ENCODE data around the gene NDEL1. TPM values are rescaled to one million over a fixed set of nuclear protein-coding genes. Genes with fewer than 3 reads are reported as not detected.

NDEL1 gene
- total RNA-seq, 1 experiment from 2014 or later: 28.6 TPM

DNA sequence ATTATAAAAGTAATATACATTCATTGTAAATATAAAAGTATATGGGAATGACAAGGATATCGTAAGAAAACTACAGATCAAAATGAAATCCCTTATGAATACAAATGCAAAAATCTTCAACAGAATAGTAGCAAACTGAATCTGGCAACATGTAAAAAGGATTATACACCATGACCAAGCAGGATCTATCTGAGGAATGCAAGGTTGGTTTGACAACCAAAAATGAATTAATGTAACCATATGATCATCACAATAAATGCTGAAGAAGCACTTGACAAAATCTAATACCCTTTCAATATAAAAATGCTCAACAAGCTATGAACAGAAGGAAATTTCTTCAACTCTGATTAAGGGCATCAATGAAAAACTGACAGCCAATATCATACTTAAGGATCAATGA, 48.8 kb downstream of the NDEL1 start:
- DNase-seq (ENCODE audit: low read depth, low spot score): no peak
- in situ Hi-C loops (cut with HindIII; ENCODE audit: low pct_unique_long_range_greater_than_20kb, low sequenced_read_pairs): no loop called here

DNA sequence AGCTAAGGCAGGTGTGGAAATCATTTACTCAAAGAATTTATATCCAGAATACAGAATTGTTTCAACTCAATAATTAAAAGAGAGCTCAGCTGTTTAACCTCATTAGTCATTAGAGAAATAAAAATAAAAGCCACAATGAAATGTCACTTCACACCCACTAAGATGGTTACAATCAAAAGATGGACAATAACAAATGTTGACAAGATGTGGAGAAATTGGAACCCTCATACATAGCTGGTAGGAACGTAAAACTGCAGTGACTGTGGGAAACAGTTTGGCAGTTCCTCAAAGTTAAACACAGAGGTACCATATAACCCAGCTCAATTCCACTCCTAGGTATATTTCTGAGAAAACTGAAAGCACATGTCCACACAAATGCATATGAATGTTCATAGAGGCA, 49.8 kb downstream of the NDEL1 start:
- in situ Hi-C loops (cut with HindIII; ENCODE audit: low pct_unique_long_range_greater_than_20kb, low sequenced_read_pairs): no loop called here
- no peak for DNase-seq (ENCODE audit: low read depth, low spot score)

- in situ Hi-C loops (cut with HindIII; ENCODE audit: low pct_unique_long_range_greater_than_20kb, low sequenced_read_pairs): no loop called here
- DNase-seq (ENCODE audit: low read depth, low spot score): no peak
Observed at GRCh38 chr17:8487130-8487645, 51.5 kb downstream of the NDEL1 start.

- in situ Hi-C loops (cut with HindIII; ENCODE audit: low pct_unique_long_range_greater_than_20kb, low sequenced_read_pairs): no loop called here
- DNase-seq (ENCODE audit: low read depth, low spot score): no peak
Observed at GRCh38 chr17:8487743-8488142, 52.1 kb downstream of the NDEL1 start.

DNA sequence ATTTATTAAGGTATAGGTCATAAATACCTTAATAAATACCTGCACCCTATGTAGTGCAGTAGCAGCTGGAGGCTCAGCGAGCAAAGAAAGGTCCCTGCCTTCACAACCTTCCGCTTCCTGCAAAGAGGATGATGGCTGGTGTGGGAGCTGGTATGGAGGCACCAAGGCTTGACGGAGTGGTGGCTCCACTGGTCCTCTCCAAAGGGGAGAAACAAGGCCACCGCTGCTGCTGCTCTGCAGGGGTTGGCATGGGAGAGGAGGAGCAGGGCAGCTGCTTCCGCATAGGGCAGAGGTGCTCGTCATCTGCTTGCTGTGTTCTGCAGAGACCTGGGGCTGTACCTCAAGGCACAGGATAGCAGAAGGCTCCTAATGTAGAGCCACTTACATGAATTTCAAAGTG, 52.8 kb downstream of the NDEL1 start:
- in situ Hi-C loops (cut with HindIII; ENCODE audit: low pct_unique_long_range_greater_than_20kb, low sequenced_read_pairs): no loop called here
- no peak for DNase-seq (ENCODE audit: low read depth, low spot score)

DNA sequence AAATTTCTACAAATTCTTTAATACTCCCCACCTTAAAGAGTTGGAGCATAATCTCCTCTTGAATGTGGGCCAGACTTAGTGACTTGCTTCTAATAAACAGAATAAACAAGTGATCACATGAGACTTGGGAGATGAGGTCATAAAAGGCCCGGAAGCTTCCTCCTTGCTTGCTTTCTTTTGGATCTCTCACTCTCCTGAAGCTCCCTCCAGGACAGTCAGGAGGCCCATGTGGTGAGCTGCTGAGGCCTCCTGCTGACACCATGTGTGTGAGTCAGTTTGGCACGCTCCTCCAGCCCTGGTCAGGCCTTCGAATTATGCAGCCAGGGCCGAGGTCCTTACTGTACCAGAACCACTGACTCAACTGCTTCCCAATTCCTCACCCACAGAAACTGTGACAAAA, 53.2 kb downstream of the NDEL1 start:
- peak; percentile 81 for DNase-seq (ENCODE audit: low read depth, low spot score)
- in situ Hi-C loops (cut with HindIII; ENCODE audit: low pct_unique_long_range_greater_than_20kb, low sequenced_read_pairs): no loop called here

- in situ Hi-C loops (cut with HindIII; ENCODE audit: low pct_unique_long_range_greater_than_20kb, low sequenced_read_pairs): no loop called here
Observed at GRCh38 chr17:8489841-8490240, 54.2 kb downstream of the NDEL1 start.

GRCh38 chr17:8490256-8491023, 54.8 kb downstream of the NDEL1 start:
- in situ Hi-C loops (cut with HindIII; ENCODE audit: low pct_unique_long_range_greater_than_20kb, low sequenced_read_pairs): no loop called here
- DNase-seq (ENCODE audit: low read depth, low spot score): peak; percentile 82

More at GRCh38 chr17:8489841-8490240, 54.2 kb downstream of the NDEL1 start:
- no peak for DNase-seq (ENCODE audit: low read depth, low spot score)

- DNase-seq (ENCODE audit: low read depth, low spot score): no peak
- in situ Hi-C loops (cut with HindIII; ENCODE audit: low pct_unique_long_range_greater_than_20kb, low sequenced_read_pairs): no loop called here
Observed at GRCh38 chr17:8492121-8492520, 56.4 kb downstream of the NDEL1 start.

DNA sequence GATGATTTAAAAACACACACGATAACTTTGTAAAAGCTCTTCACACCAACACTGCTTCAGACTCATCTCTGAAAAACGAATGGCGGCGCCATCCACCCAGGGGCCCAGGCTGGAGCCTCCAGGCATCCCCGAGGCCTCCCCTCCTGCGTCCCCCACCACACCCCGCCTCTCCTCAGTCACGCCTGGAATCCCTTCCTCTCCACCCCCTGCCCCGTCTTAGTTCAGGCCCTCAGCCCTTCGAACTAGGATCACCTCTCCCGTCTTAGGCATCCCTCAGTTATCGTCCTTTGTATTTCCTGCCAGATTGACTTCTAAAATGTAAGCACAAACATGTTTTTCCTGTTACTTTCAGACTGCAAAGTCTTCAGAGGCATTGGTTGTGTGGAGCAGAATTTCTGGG, 58.3 kb downstream of the NDEL1 start:
- in situ Hi-C loops (cut with HindIII; ENCODE audit: low pct_unique_long_range_greater_than_20kb, low sequenced_read_pairs): no loop called here
- DNase-seq (ENCODE audit: low read depth, low spot score): no peak

GRCh38 chr17:8494506-8495111, 58.9 kb downstream of the NDEL1 start:
- DNase-seq (ENCODE audit: low read depth, low spot score): no peak

GRCh38 chr17:8496081-8496480, 60.4 kb downstream of the NDEL1 start:
- in situ Hi-C loops (cut with HindIII; ENCODE audit: low pct_unique_long_range_greater_than_20kb, low sequenced_read_pairs): no loop called here
- no peak for DNase-seq (ENCODE audit: low read depth, low spot score)

More at GRCh38 chr17:8494506-8495111, 58.9 kb downstream of the NDEL1 start:
- in situ Hi-C loops (cut with HindIII; ENCODE audit: low pct_unique_long_range_greater_than_20kb, low sequenced_read_pairs): no loop called here

DNA sequence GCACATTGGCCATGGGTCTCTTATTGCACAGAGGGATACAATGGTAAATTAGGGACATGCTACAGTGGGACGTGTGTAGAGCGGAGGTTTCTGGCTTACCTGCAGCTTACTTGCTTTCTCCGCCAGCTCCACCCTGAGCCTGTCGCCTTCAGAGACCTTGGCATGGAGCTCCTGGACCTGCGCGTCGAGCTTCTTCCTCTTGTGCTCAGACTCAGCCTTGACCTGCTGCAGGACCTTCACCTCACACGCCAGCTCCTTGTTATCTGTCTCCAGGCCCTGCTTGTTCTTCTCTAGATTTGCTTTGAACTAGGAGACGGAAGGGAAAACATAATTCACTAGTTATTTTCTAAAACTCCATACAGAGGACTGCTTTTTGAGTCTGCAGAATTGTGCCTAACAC, 63.5 kb downstream of the NDEL1 start:
- DNase-seq (ENCODE audit: low read depth, low spot score): no peak
- in situ Hi-C loops (cut with HindIII; ENCODE audit: low pct_unique_long_range_greater_than_20kb, low sequenced_read_pairs): no loop called here

DNA sequence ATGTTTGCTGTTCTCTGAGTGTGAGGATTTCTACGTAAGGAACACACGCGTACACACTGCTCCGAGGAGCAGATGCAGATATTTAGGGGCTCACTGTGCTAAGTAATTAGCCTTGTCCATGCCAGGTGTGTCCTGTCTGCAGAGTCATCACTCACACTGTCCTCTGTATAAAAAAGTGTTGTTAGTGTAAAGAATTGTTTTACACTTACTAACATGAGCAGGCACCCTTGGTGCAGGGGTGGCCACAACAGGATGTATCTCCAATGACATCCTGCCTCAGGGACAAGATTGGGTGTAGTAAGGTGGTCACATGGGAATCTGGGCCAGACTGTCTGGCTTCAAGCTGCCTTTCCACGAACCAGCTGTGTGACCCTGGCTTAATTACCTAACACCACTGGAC, 63.9 kb downstream of the NDEL1 start:
- no peak for DNase-seq (ENCODE audit: low read depth, low spot score)
- in situ Hi-C loops (cut with HindIII; ENCODE audit: low pct_unique_long_range_greater_than_20kb, low sequenced_read_pairs): no loop called here

- in situ Hi-C loops (cut with HindIII; ENCODE audit: low pct_unique_long_range_greater_than_20kb, low sequenced_read_pairs): no loop called here
- DNase-seq (ENCODE audit: low read depth, low spot score): no peak
Observed at GRCh38 chr17:8500609-8501008, 64.9 kb downstream of the NDEL1 start.

DNA sequence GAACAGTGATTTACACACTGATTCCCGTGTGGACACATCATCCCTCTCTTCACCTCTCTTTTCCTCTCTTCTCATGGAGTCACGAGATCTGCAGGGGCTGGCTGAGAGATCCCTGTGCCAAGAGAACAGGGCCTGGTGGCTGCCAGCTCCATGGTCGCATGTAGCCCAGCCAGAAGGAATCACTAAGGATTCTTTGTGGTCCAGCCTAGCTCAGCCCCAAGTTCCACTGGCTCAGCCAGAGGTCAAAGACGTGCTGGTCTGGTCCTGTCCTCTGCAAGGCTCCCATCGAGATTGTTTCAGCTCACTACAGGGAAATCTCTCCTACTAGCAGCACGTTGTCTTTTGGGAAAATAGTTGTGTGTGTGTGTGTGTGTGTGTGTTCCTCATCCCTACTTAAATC, 66.4 kb downstream of the NDEL1 start:
- in situ Hi-C loops (cut with HindIII; ENCODE audit: low pct_unique_long_range_greater_than_20kb, low sequenced_read_pairs): no loop called here
- DNase-seq (ENCODE audit: low read depth, low spot score): no peak

GRCh38 chr17:8503368-8503767, 67.7 kb downstream of the NDEL1 start:
- in situ Hi-C loops (cut with HindIII; ENCODE audit: low pct_unique_long_range_greater_than_20kb, low sequenced_read_pairs): no loop called here
- DNase-seq (ENCODE audit: low read depth, low spot score): no peak

- no peak for DNase-seq (ENCODE audit: low read depth, low spot score)
- in situ Hi-C loops (cut with HindIII; ENCODE audit: low pct_unique_long_range_greater_than_20kb, low sequenced_read_pairs): no loop called here
Observed at GRCh38 chr17:8503807-8504206, 68.1 kb downstream of the NDEL1 start.
